Keratinocyte (primary cell): ENCODE data around the gene SHC1. TPM values are rescaled to one million over a fixed set of nuclear protein-coding genes. Genes with fewer than 3 reads are reported as not detected.

ENCODE experiments used
- DNase-seq: peaks from one replicate; pipeline ENCODE4 v3.0.0-alpha.2; 2011; ENCODE audit warnings: low read depth, missing footprints, low spot score
- FAIRE-seq: peaks from 2 replicates; lab custom pipeline; 2011; peaks lifted over from hg19 to GRCh38; lab: Jason Lieb, UNC
- H2AFZ ChIP-seq: 2 replicates; pipeline ENCODE4 v1.6.0; 2012; ENCODE audit warnings: low read length, control low read depth, inconsistent platforms; ENCODE audit not compliant: control insufficient read depth
- H3K27ac ChIP-seq: 2 replicates; pipeline ENCODE4 v1.5.1; 2011; ENCODE audit warnings: low read length; ENCODE audit not compliant: control insufficient read depth, insufficient read depth
- H3K27me3 ChIP-seq: 3 replicates; pipeline ENCODE4 v1.6.0; 2011; ENCODE audit warnings: low read length; ENCODE audit not compliant: control insufficient read depth, insufficient read depth; ENCODE audit errors: extremely low read depth
- H3K36me3 ChIP-seq, 2 experiments: 2 replicates in 1 of 2; 3 replicates in 1 of 2; pipeline ENCODE4 v1.5.1; 2011; ENCODE audit warnings: low read length in 2 of 2, mild to moderate bottlenecking in 1 of 2; ENCODE audit not compliant: control insufficient read depth in 2 of 2, insufficient read depth in 2 of 2; ENCODE audit errors: extremely low read depth in 1 of 2
- H3K4me1 ChIP-seq: 3 replicates; pipeline ENCODE4 v1.5.1; 2011; ENCODE audit warnings: low read length; ENCODE audit not compliant: control insufficient read depth, insufficient read depth; ENCODE audit errors: extremely low read depth
- H3K4me2 ChIP-seq: 3 replicates; pipeline ENCODE4 v1.6.0; 2011; ENCODE audit warnings: low read depth, low read length; ENCODE audit not compliant: control insufficient read depth, insufficient read depth; ENCODE audit errors: extremely low read depth
- H3K4me3 ChIP-seq, 3 experiments: fragments of 200-600 bp in 1 of 3; sonication (generic) in 1 of 3; 2 replicates in 2 of 3; 3 replicates in 1 of 3; pipeline ENCODE4 v1.5.1; 2011 to 2016; ENCODE audit warnings: low read length in 3 of 3, mild to moderate bottlenecking in 3 of 3, control low read depth in 2 of 3, inconsistent platforms in 1 of 3, low read depth in 1 of 3, mixed read lengths in 1 of 3, mixed run types in 1 of 3, moderate library complexity in 1 of 3; ENCODE audit not compliant: control insufficient read depth in 2 of 3, insufficient read depth in 2 of 3; ENCODE audit errors: extremely low read depth in 1 of 3
- H3K79me2 ChIP-seq: 2 replicates; pipeline ENCODE4 v1.6.0; 2012; ENCODE audit warnings: low read length; ENCODE audit not compliant: control insufficient read depth, insufficient read depth
- H3K9ac ChIP-seq: 3 replicates; pipeline ENCODE4 v1.6.0; 2011; ENCODE audit warnings: low read length; ENCODE audit not compliant: control insufficient read depth, insufficient read depth; ENCODE audit errors: extremely low read depth
- H3K9me1 ChIP-seq: 3 replicates; pipeline ENCODE4 v1.6.0; 2011; ENCODE audit warnings: low read length; ENCODE audit not compliant: control insufficient read depth, insufficient read depth; ENCODE audit errors: extremely low read depth
- H3K9me3 ChIP-seq: 2 replicates; pipeline ENCODE4 v1.5.1; 2012; ENCODE audit warnings: low read depth, low read length; ENCODE audit not compliant: control insufficient read depth
- H4K20me1 ChIP-seq: 3 replicates; pipeline ENCODE4 v1.6.0; 2011; ENCODE audit warnings: low read length; ENCODE audit not compliant: control insufficient read depth, insufficient read depth; ENCODE audit errors: extremely low read depth
- EZH2 ChIP-seq: IDR thresholded peaks from one replicate; pipeline ENCODE4 v1.6.1; 2012; ENCODE audit warnings: inconsistent platforms, mild to moderate bottlenecking, low read length, moderate library complexity
- dilution Hi-C: fragments of 300-500 bp; cut with MboI; formaldehyde crosslinking; loops from one replicate; pipeline ENCODE4 v1.7.0; 2020; ENCODE audit warnings: low sequenced_read_pairs; ENCODE audit not compliant: extremely low pct_ligation_motif_present
- polyA plus RNA-seq, 5 experiments: library from polyadenylated mRNA; depleted of rRNA in 3 of 5; stranded (reverse) in 3 of 5; stranded (forward) in 1 of 5; unstranded in 1 of 5; fragments of >200 nt; gene quantifications; 1 replicate in 1 of 5; 2 replicates in 3 of 5; 3 replicates in 1 of 5; pipeline versions ENCODE4 v1.2.1 to v1.2.3, GENCODE V29; 2011 to 2012; ENCODE audit warnings: missing spikeins in 2 of 5, low read depth in 1 of 5, low replicate concordance in 1 of 5
- TF ChIP-seq, protein P1 (sequence below), 3 experiments: IDR thresholded peaks in 1 of 3; conservative IDR thresholded peaks in 1 of 3; optimal IDR thresholded peaks in 1 of 3; 2 replicates in 2 of 3; 3 replicates in 1 of 3; pipeline versions ENCODE3 to v1.5.1; 2011; ENCODE audit warnings: low read length in 3 of 3, mild to moderate bottlenecking in 3 of 3, moderate library complexity in 2 of 3, control low read depth in 1 of 3, inconsistent platforms in 1 of 3; ENCODE audit not compliant: insufficient read depth in 2 of 3; ENCODE audit errors: extremely low read depth in 1 of 3

Gene SHC1
- polyA plus RNA-seq, 1 donor (not counting 4 experiments of a cell fraction or from before 2014, with no cell fraction given) = 245 TPM

GRCh38 chr1:154972517-154973343, 2.2 kb upstream of the SHC1 start:
- Histone ChIP-seq H3K9me1 (no peaks in the 10 kb centered on the region), H3K9me3 (no peaks in the 10 kb centered on the region), H3K4me2 (peak overlapping the region; percentile 76), H3K4me3 (peak overlapping the region; percentile 57 to 79 (median 75)), H4K20me1 (no peaks in the 10 kb centered on the region), H3K36me3 (peaks cover 3 to 18% of the 10 kb centered on the region in 2 experiments), H3K27me3 (no peaks in the 10 kb centered on the region), H3K27ac (peak overlapping the region; percentile 99), H3K9ac (peak overlapping the region; percentile 96), H3K79me2 (peaks cover 57% of the 10 kb centered on the region), H2AFZ (no peak overlapping the region), H3K4me1 (peaks cover 54% of the 10 kb centered on the region)
- TF ChIP-seq, protein P1, sequence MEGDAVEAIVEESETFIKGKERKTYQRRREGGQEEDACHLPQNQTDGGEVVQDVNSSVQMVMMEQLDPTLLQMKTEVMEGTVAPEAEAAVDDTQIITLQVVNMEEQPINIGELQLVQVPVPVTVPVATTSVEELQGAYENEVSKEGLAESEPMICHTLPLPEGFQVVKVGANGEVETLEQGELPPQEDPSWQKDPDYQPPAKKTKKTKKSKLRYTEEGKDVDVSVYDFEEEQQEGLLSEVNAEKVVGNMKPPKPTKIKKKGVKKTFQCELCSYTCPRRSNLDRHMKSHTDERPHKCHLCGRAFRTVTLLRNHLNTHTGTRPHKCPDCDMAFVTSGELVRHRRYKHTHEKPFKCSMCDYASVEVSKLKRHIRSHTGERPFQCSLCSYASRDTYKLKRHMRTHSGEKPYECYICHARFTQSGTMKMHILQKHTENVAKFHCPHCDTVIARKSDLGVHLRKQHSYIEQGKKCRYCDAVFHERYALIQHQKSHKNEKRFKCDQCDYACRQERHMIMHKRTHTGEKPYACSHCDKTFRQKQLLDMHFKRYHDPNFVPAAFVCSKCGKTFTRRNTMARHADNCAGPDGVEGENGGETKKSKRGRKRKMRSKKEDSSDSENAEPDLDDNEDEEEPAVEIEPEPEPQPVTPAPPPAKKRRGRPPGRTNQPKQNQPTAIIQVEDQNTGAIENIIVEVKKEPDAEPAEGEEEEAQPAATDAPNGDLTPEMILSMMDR (optimal IDR thresholded peaks at IDR 0.05 in 1 of 3, IDR thresholded peaks at IDR 0.05 in 1 of 3, conservative IDR thresholded peaks at IDR 0.05 in 1 of 3; ENCODE audit: extremely low read depth in 1 of 3, insufficient read depth in 2 of 3, low read length in 3 of 3) = no peak
- TF ChIP-seq EZH2 = no peak
- dilution Hi-C loops = no loop called here
- peak; percentile 52 for FAIRE-seq
- DNase-seq = peak; percentile 89

- dilution Hi-C loops = no loop called here
- Histone ChIP-seq H3K9ac (peak overlapping the region; percentile 96), H3K4me2 (peak overlapping the region; percentile 76), H3K27me3 (no peaks in the 10 kb centered on the region), H3K36me3 (peaks cover 7 to 19% of the 10 kb centered on the region in 2 experiments), H3K4me3 (peak overlapping the region; percentile 20 to 65 (median 64)), H3K9me3 (no peaks in the 10 kb centered on the region), H3K79me2 (peaks cover 57% of the 10 kb centered on the region), H3K9me1 (no peaks in the 10 kb centered on the region), H3K27ac (peak overlapping the region; percentile 99), H3K4me1 (peaks cover 56% of the 10 kb centered on the region), H4K20me1 (no peaks in the 10 kb centered on the region), H2AFZ (no peak overlapping the region)
- FAIRE-seq (no peak), DNase-seq (no peak)
- TF ChIP-seq, protein P1 (optimal IDR thresholded peaks at IDR 0.05 in 1 of 3, IDR thresholded peaks at IDR 0.05 in 1 of 3, conservative IDR thresholded peaks at IDR 0.05 in 1 of 3; ENCODE audit: extremely low read depth in 1 of 3, insufficient read depth in 2 of 3, low read length in 3 of 3) = no peak
- no peak for TF ChIP-seq EZH2
These were observed 1.6 kb upstream of the SHC1 start for GRCh38 chr1:154972213-154972516.
